HCT116 (cell line): ENCODE data around the gene RNF150.

ENCODE experiments used
- CTCF ChIP-seq, 3 experiments: fragments of 200-600 bp in 1 of 3; sonication (generic) in 1 of 3; IDR thresholded peaks in 2 of 3; conservative IDR thresholded peaks in 1 of 3; 2 replicates each; pipeline ENCODE4 v1.5.1; 2012 to 2017; ENCODE audit warnings: low read depth in 2 of 3, low read length in 2 of 3, antibody characterized with exemption in 1 of 3, borderline replicate concordance in 1 of 3, control low read depth in 1 of 3, mild to moderate bottlenecking in 1 of 3, mixed read lengths in 1 of 3, mixed run types in 1 of 3, moderate library complexity in 1 of 3; ENCODE audit not compliant: insufficient read depth in 1 of 3
- EZH2 ChIP-seq: fragments of 200-600 bp; sonication (generic); IDR thresholded peaks from 2 replicates; pipeline ENCODE4 v1.6.1; 2017; ENCODE audit warnings: antibody characterized with exemption, mixed run types
- POLR2AphosphoS5 ChIP-seq: IDR thresholded peaks from 2 replicates; pipeline ENCODE4 v1.6.1; 2011; ENCODE audit warnings: mild to moderate bottlenecking, low read depth, low read length, moderate library complexity
- RAD21 ChIP-seq: IDR thresholded peaks from 2 replicates; pipeline ENCODE4 v1.6.1; 2012; ENCODE audit warnings: low read depth, mild to moderate bottlenecking
- REST ChIP-seq: IDR thresholded peaks from 2 replicates; pipeline ENCODE4 v1.6.1; 2012; ENCODE audit warnings: low read depth

- TF ChIP-seq CTCF (IDR thresholded peaks at IDR 0.05 in 2 of 3, conservative IDR thresholded peaks at IDR 0.05 in 1 of 3; ENCODE audit: borderline replicate concordance in 1 of 3, insufficient read depth in 1 of 3, low read depth in 2 of 3, low read length in 2 of 3) (no peak), POLR2AphosphoS5 (no peak), RAD21 (no peak), EZH2 (no peak), REST (no peak)
Measured at GRCh38 chr4:140924761-140925392, 208.4 kb downstream of the RNF150 start.
